HG03575 (cell line): Measurements from ENCODE around the gene TMEM175.

Experiments
- ATAC-seq: cut with Tn5 transposase; IDR thresholded peaks from one replicate; pipeline ENCODE4 v1.9.1; 2021; ENCODE audit not compliant: unreplicated experiment, insufficient number of reproducible peaks, low FRiP score; ENCODE audit errors: extremely low read depth

The TMEM175 gene

GRCh38 chr4:954211-955020 is 22.2 kb downstream of the TMEM175 start:
- no peak for ATAC-seq

GRCh38 chr4:955161-955921 is 23.1 kb downstream of the TMEM175 start:
- ATAC-seq = no peak

GRCh38 chr4:955931-956381 is 23.7 kb downstream of the TMEM175 start:
- ATAC-seq = no peak

GRCh38 chr4:956531-957230 is 24.4 kb downstream of the TMEM175 start:
- no peak for ATAC-seq

GRCh38 chr4:957231-957580 is 24.9 kb downstream of the TMEM175 start:
- no peak for ATAC-seq

GRCh38 chr4:957581-958313 is 25.5 kb downstream of the TMEM175 start:
- ATAC-seq = no peak

GRCh38 chr4:958314-958665 is 26.0 kb downstream of the TMEM175 start:
- ATAC-seq = no peak

- no peak for ATAC-seq
Observed at GRCh38 chr4:958696-959337, 26.6 kb downstream of the TMEM175 start.

- ATAC-seq = no peak
Observed at GRCh38 chr4:959338-960139, 27.3 kb downstream of the TMEM175 start.

- no peak for ATAC-seq
Observed at GRCh38 chr4:960140-960635, 27.9 kb downstream of the TMEM175 start.

GRCh38 chr4:960636-961350 is 28.5 kb downstream of the TMEM175 start:
- no peak for ATAC-seq

GRCh38 chr4:961351-962230 is 29.3 kb downstream of the TMEM175 start:
- ATAC-seq = no peak

GRCh38 chr4:962231-963208 is 30.3 kb downstream of the TMEM175 start:
- ATAC-seq = no peak

GRCh38 chr4:963276-964225 is 31.3 kb downstream of the TMEM175 start:
- ATAC-seq = no peak
